ENCODE measurements around the gene RGS6. TPM values are rescaled to one million over a fixed set of nuclear protein-coding genes. Genes with fewer than 3 reads are reported as not detected.

Gene RGS6
- polyA plus RNA-seq, 1 donor = 6.0 TPM

- no peak for DNase-seq (ENCODE audit: low read depth)
Observed at GRCh38 chr14:72523424-72524294, 591.4 kb downstream of the RGS6 start.

- DNase-seq (ENCODE audit: low read depth) = no peak
Observed at GRCh38 chr14:72524295-72524629, 592.0 kb downstream of the RGS6 start.

- DNase-seq (ENCODE audit: low read depth) = no peak
Observed at GRCh38 chr14:72525087-72525915, 593.1 kb downstream of the RGS6 start.

DNA sequence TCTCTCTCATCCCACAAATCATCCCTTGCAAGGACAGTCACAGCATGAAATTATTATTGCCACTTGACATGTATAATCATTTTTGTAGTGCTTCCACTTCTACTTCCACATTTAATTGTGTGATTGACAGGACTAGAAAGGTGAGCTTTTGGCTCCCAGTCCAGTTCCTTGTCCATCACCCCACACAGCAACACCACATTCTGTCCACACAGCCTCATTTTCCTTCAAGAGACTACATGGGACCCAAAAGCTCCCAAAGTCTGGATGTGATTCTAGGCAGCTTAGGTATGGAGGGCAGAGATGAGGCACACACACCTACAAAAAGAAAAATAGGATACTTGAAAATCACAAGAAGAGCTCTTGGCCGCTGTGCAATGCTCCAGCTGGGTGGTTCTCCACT, 595.4 kb downstream of the RGS6 start:
- DNase-seq (ENCODE audit: low read depth) = no peak

DNA sequence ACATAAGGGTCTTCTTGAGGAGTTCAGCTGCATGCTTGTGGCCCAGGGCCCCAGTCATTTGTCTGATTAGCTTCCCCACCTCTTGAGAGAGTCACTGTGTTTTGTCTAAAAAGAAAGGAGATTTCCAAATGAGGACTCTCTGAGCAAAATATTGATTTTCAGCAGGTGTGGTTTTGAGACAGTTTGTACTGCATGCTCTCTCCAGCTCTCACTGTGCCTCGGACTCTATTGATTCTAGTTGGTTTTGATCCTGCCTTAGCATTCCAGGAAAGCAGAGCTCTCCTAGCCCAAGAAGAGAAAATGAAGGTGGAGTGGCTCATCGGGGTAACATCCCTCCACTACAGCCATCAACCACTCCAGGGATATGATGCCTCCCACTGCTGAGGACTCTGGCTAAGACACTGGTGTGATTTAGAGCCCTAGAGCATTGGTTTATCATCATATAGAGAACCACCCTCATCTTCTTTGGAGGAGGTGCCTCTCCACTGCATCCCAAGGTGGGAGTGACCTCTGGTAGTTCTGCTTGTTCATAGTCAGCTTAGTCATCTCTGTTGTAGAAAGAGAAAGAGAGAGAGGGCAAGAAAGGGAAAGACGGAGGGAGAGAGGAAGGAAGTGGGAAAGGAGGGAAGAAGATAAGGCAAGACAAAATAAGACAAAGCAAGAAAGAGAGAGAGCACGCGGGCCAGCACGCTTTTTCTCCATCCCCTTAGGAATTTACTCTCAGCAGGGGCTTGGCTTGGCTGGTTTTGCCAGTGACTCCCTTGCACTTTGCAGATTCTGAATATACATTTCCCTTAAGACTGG, 596.0 kb downstream of the RGS6 start:
- no peak for DNase-seq (ENCODE audit: low read depth)

DNA sequence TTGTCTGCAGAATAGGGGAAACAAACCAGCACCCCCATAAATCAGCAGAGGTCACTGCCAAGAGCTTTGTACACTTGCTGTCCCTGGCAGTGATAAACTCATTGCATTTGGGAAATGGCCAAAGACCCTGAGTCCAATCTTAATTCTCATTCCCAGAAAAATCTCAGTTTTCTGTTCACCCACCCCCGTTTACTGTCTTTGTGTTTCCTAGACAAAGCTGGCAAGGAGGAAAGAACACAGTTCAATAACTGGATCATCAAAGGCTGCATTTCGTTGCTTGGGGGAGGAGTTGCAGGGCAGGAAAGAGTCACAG, 596.6 kb downstream of the RGS6 start:
- no peak for DNase-seq (ENCODE audit: low read depth)

DNA sequence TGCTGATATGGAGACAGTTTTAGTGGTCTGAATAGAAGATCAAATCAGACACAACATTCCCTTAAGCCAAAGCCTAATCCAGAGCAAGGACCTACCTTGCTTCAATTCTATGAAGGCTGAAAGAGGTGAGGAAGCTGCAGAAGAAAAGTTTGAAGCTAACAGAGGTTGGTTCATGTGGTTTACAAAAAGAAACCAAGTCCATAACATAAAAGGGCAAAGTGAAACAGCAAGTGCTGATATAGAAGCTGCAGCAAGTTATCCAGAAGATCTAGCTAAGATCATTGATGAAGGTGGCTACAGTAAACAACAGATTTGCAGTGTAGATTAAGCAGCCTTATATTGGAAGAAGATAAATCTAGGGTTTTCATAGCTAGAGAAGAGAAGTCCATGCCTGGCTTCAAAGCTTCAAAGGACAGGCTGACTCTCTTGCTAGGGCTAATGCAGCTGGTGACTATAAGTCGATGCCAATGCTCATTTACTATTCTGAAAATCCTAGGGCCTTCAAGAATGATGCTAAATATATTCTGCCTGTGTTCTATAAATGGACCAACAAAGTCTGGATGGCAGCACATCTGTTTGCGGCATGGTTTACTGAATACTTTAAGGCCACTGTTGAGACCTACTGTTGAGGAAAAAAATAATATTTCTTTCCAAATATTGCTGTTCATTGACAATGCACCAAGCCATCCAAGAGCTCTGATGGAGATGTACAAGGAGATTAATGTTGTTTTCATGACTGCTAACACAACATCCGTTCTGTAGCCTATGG, 600.6 kb downstream of the RGS6 start:
- DNase-seq (ENCODE audit: low read depth) = no peak

DNA sequence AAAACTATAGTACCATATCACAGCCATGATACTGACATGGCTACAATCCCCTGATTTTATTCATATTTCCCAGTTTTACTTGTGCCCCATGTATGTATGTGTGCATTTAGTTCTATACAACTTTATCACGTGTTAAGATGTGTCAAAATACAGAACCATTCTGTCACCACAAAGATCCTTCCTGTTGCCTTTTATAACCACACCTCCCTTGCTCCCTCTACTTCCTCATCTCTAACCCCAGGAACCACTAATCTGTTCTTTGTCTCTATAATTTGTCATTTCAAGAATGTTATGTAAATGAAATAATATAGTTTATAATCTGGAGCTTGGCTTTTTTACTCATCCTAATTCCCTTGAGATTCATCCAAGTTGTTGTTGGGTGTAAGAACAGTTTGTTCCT, 603.3 kb downstream of the RGS6 start:
- no peak for DNase-seq (ENCODE audit: low read depth)

DNA sequence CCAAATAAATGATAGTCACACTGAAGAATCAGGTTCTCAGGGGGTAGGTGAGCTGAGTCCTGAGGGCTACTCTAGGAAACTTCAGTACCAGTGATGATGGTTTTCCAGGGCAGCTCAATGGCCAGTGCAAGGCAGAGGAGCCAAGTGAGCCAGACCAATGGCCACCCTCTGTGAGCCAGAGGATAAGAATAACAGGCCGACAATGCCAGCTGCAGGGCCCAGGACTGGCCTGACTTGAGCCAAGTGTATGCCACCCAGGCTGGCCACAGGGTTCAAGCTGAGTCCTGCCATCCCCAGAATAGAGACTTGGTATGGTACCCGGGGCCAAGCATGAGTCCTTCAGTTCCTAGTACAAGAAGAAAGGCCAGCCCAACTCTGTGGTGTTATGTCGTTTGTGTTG, 606.2 kb downstream of the RGS6 start:
- no peak for DNase-seq (ENCODE audit: low read depth)

GRCh38 chr14:72539661-72540315, 607.6 kb downstream of the RGS6 start:
- no peak for DNase-seq (ENCODE audit: low read depth)

GRCh38 chr14:72540836-72541235, 608.6 kb downstream of the RGS6 start:
- no peak for DNase-seq (ENCODE audit: low read depth)

- DNase-seq (ENCODE audit: low read depth) = no peak
Observed at GRCh38 chr14:72541546-72541945, 609.3 kb downstream of the RGS6 start.

GRCh38 chr14:72543341-72543740, 611.1 kb downstream of the RGS6 start:
- DNase-seq (ENCODE audit: low read depth) = no peak

DNA sequence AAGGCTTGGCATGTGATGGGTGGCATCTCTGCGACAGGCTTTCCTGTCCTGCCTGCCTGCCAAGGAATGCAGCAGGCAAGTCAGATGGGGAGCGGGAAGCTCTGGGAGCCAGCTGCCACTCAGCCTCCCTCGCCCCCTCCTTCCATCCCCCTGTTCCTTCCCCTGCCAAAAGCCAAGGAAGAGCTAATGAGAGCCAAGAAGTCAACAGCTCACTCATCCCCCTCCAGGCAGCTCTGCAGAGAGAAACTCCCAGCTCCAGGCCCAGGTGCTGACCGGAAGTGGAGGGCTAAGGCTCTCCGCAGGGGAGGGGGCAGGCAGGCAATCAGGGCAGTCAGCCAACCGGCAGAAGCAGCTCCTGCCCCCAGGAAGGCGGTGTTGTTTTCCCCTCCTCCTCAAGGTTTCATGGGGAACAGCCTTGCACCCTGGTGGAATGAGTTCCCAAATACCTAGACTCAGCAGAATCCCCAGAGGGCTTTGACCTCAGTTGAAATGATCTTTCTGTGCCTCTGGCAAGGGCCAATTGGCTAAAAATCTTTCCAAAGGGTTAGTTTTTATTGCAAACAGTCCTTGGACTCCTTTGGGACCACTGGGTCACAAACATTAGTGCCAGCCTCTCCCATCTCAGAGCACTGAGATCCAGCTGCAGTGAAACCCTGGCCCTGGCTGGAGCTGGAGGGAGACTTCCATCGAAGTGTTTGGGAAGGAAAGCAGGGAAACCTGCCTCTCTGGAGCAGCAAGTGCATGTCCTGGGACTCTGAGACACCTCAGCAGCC, 612.6 kb downstream of the RGS6 start:
- no peak for DNase-seq (ENCODE audit: low read depth)

GRCh38 chr14:72545411-72546311, 613.4 kb downstream of the RGS6 start:
- no peak for DNase-seq (ENCODE audit: low read depth)

GRCh38 chr14:72546344-72547016, 614.3 kb downstream of the RGS6 start:
- DNase-seq (ENCODE audit: low read depth) = no peak

DNA sequence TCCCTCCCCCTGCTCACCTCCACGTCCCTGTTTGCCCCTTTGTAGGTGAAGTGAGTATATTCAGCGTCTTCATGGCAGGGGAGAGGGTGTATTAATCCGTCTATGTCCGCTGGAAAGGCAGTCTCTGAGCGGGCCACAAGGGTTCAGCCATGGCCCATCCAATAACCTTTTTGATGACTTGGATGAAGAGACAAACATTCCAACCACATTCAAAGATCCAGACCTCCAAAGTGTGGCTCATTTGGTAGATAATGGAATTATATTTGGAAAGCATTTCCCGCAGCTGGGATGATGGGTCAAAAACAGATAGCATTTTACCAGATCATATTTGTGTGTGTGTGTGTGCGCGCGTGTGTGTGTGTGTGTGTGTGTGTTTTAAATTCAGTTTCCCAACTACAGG, 615.8 kb downstream of the RGS6 start:
- no peak for DNase-seq (ENCODE audit: low read depth)

- DNase-seq (ENCODE audit: low read depth) = no peak
Observed at GRCh38 chr14:72549026-72549425, 616.8 kb downstream of the RGS6 start.

- DNase-seq (ENCODE audit: low read depth) = no peak
Observed at GRCh38 chr14:72549854-72550253, 617.6 kb downstream of the RGS6 start.

All from forelimb muscle (tissue), 1 donor.